Stimulated activated CD8-positive, alpha-beta memory T cell treated with anti-CD3 and anti-CD28 coated beads, Interleukin-7, amount 100 ng/mL, for 24 hours (primary cell): ENCODE measurements around the gene NR6A1.

ENCODE experiments used
- DNase-seq: peaks from one replicate; pipeline ENCODE4 v3.0.0-alpha.2; 2020; ENCODE audit warnings: low read depth

The NR6A1 gene

GRCh38 chr9:124521142-124521541 is 250.0 kb downstream of the NR6A1 start:
- DNase-seq: no peak

- no peak for DNase-seq
These were observed 250.9 kb downstream of the NR6A1 start for GRCh38 chr9:124520206-124520596.

GRCh38 chr9:124518116-124518515 is 253.0 kb downstream of the NR6A1 start:
- no peak for DNase-seq

- DNase-seq: no peak
These were observed 253.5 kb downstream of the NR6A1 start for GRCh38 chr9:124517600-124517999.

GRCh38 chr9:124514874-124515273 is 256.2 kb downstream of the NR6A1 start:
- no peak for DNase-seq

GRCh38 chr9:124514125-124514524 is 257.0 kb downstream of the NR6A1 start:
- DNase-seq: no peak

- DNase-seq: no peak
These were observed 257.6 kb downstream of the NR6A1 start for GRCh38 chr9:124513376-124513994.

- no peak for DNase-seq
These were observed 258.3 kb downstream of the NR6A1 start for GRCh38 chr9:124512806-124513204.

- no peak for DNase-seq
These were observed 259.0 kb downstream of the NR6A1 start for GRCh38 chr9:124511891-124512805.

- DNase-seq: no peak
These were observed 259.7 kb downstream of the NR6A1 start for GRCh38 chr9:124511426-124511840.

GRCh38 chr9:124510650-124511425 is 260.3 kb downstream of the NR6A1 start:
- DNase-seq: no peak

- no peak for DNase-seq
These were observed 263.2 kb downstream of the NR6A1 start for GRCh38 chr9:124507880-124508423.

GRCh38 chr9:124506931-124507879 is 263.9 kb downstream of the NR6A1 start, which contains the start of gene NR5A1:
NR5A1 (minus strand) TSS chr9:124507399; CDS start chr9:124503395, 4,004 bp downstream.
- DNase-seq: no peak

- DNase-seq: no peak
These were observed 264.7 kb downstream of the NR6A1 start for GRCh38 chr9:124506433-124506832.

- DNase-seq: no peak
These were observed 265.2 kb downstream of the NR6A1 start for GRCh38 chr9:124505901-124506346.

- no peak for DNase-seq
These were observed 265.9 kb downstream of the NR6A1 start for GRCh38 chr9:124505006-124505900.

- DNase-seq: no peak
These were observed 266.5 kb downstream of the NR6A1 start for GRCh38 chr9:124504530-124505005.

GRCh38 chr9:124503713-124504529 is 267.2 kb downstream of the NR6A1 start:
- no peak for DNase-seq
